Psoas muscle (tissue), 8 donors: Measurements from ENCODE around the gene GOLGA8A. TPM values are rescaled to one million over a fixed set of nuclear protein-coding genes. Genes with fewer than 3 reads are reported as not detected.

Experiments used
- ATAC-seq, 4 donors: fragments of 200-7000 bp; cut with Tn5 transposase; one replicate each; pipeline ENCODE4 v1.9.1; 2020; ENCODE audit warnings: moderate library complexity in 3 of 4, mild to moderate bottlenecking in 2 of 4
- DNase-seq, 2 donors: peaks; one replicate each; pipeline ENCODE4 v3.0.0-alpha.2; 2020
- H3K27ac ChIP-seq: fragments of 200-600 bp; one replicate; pipeline ENCODE4 v1.8.0; 2022
- H3K27me3 ChIP-seq, 3 donors: fragments of 200-600 bp in 1 of 3; one replicate each; pipeline versions ENCODE4 v1.6.1 to v1.8.0; 2013 to 2022; ENCODE audit warnings: low read length in 2 of 3, mild to moderate bottlenecking in 2 of 3, moderate library complexity in 1 of 3; ENCODE audit not compliant: insufficient read depth in 3 of 3
- H3K36me3 ChIP-seq, 2 donors: fragments of 200-600 bp in 1 of 2; one replicate each; pipeline versions ENCODE4 v1.6.1 to v1.8.0; 2013 to 2022; ENCODE audit warnings: low read depth in 1 of 2, mild to moderate bottlenecking in 1 of 2, moderate library complexity in 1 of 2; ENCODE audit not compliant: insufficient read depth in 1 of 2
- H3K4me1 ChIP-seq: fragments of 200-600 bp; one replicate; pipeline ENCODE4 v1.8.0; 2022
- H3K4me3 ChIP-seq: fragments of 200-600 bp; one replicate; pipeline ENCODE4 v1.8.0; 2022; ENCODE audit warnings: mild to moderate bottlenecking
- H3K9me3 ChIP-seq: fragments of 200-600 bp; one replicate; pipeline ENCODE4 v1.8.0; 2022
- WGBS, 3 donors: extraction: QIAGEN DNeasy Blood & Tissue Kit; methylation state at CpG; one replicate each; pipeline versions ENCODE4 v1.1.6 to v1.1.7; 2013; 5-methylcytosine and 5-hydroxymethylcytosine counted together
- intact Hi-C, 2 donors: fragments of 100-400 bp; cut with DNase I; formaldehyde crosslinking; loops; one replicate each; pipeline versions ENCODE4 v1.11.0 to v1.14.2; 2022
- long read RNA-seq, 2 donors: library from polyadenylated mRNA; unstranded; transcript quantifications; one replicate each; pipeline ENCODE4 v2.0.0, GENCODE V29; 2021
- polyA plus RNA-seq, 3 donors: library from polyadenylated mRNA; stranded (reverse); fragments of 200-250 nt; gene quantifications; one replicate each; pipeline ENCODE4 v1.2.3, GENCODE V29; 2013
- total RNA-seq, 4 donors: library from RNA; stranded (reverse); fragmentation: NEBNext Ultra II Directional in 2 of 4; extraction: Animal tissue kit (Norgen Biotek cat#: 25700) in 2 of 4; gene quantifications; one replicate each; pipeline versions ENCODE4 v1.2.1 to v1.2.4, GENCODE V29; 2021 to 2023
- TF ChIP-seq, protein P1 (sequence below): fragments of 200-600 bp; IDR thresholded peaks from one replicate; pipeline ENCODE4 v1.8.0; 2022; ENCODE audit warnings: antibody characterized with exemption
- donor health status: healthy with polysubstance abuse.
- donor health status: DM: no; HTN: no; CAD: no; lungs with moderate emphysema.
- donor health status: Bipolar disorder and iron deficiency.
- donor health status: healthy.
- donor health status: DM: yes; HTN: yes; CAD: no.
- donor health status: DM: no; HTN: no; CAD: no.
- donor health status: DM: no; HTN: no; CAD: no.
- donor health status: DM: yes; HTN: yes; CAD: no.

GOLGA8A gene, protein sequence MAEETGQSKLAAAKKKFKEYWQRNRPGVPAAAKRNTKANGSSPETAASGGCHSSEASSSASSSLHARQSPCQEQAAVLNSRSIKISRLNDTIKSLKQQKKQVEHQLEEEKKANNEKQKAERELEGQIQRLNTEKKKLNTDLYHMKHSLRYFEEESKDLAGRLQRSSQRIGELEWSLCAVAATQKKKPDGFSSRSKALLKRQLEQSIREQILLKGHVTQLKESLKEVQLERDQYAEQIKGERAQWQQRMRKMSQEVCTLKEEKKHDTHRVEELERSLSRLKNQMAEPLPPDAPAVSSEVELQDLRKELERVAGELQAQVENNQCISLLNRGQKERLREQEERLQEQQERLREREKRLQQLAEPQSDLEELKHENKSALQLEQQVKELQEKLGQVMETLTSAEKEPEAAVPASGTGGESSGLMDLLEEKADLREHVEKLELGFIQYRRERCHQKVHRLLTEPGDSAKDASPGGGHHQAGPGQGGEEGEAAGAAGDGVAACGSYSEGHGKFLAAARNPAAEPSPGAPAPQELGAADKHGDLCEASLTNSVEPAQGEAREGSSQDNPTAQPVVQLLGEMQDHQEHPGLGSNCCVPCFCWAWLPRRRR
- 10 to 100 TPM in 1 of 4 donors, 1 to 10 TPM in 3; 5.3 to 17.8 (median 7.0) TPM for total RNA-seq
- 10 to 100 TPM in 1 of 3 donors, 1 to 10 TPM in 2; 3.5 to 12.2 (median 6.8) TPM for polyA plus RNA-seq
- long read RNA-seq, donor 1, partial matches to known transcripts, result 3 of 4 reads
- long read RNA-seq, donor 1, other reads (novel, unspliced or antisense), result 1 of 4 reads
- long read RNA-seq, donor 2, partial matches to known transcripts, result 8 of 17 reads
- long read RNA-seq, donor 2, other reads (novel, unspliced or antisense), result 9 of 17 reads

DNA sequence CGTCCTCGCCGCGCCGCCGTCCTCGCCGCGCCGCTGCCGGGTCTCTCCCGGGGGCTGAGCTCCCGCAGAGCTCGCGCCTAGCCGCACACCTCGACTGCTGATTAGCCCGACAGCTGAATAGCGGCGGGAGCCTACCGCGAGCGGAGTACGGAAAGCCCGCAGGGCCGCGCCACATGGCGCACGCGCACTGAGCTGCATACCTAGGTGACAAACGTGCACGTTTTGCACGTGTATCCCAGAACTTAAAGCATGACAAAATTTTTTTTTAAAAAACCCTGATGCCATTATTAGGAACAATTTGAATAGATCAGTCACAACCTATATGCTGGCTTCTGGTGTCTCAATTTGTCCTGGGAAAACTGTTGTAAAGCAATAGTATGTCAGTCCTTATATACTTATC, at the start of gene GOLGA8A:
Gene GOLGA8A, minus strand, starts transcription at position 122 of the 400 bp plus-strand sequence. CDS start 48,117 bp downstream, outside the sequence.
- Histone ChIP-seq H3K27me3 (no peaks in the 10 kb centered on the region), H3K9me3 (no peaks in the 10 kb centered on the region), H3K36me3 (no peaks in the 10 kb centered on the region), H3K4me1 (peaks cover 13% of the 10 kb centered on the region), H3K4me3 (peak within 1 kb of the TSS; percentile 70), H3K27ac (peak within 1 kb of the TSS; percentile 60)
- intact Hi-C loops, result no loop called here
- 0 to 5% (median 2%) methylated on average over 32 of the region's 33 CpGs for WGBS, 3 donors
- TF ChIP-seq, protein P1, sequence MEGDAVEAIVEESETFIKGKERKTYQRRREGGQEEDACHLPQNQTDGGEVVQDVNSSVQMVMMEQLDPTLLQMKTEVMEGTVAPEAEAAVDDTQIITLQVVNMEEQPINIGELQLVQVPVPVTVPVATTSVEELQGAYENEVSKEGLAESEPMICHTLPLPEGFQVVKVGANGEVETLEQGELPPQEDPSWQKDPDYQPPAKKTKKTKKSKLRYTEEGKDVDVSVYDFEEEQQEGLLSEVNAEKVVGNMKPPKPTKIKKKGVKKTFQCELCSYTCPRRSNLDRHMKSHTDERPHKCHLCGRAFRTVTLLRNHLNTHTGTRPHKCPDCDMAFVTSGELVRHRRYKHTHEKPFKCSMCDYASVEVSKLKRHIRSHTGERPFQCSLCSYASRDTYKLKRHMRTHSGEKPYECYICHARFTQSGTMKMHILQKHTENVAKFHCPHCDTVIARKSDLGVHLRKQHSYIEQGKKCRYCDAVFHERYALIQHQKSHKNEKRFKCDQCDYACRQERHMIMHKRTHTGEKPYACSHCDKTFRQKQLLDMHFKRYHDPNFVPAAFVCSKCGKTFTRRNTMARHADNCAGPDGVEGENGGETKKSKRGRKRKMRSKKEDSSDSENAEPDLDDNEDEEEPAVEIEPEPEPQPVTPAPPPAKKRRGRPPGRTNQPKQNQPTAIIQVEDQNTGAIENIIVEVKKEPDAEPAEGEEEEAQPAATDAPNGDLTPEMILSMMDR, result no peak
- ATAC-seq (peak; percentile 70 to 90 (median 78)), DNase-seq (peak; percentile 66 to 84)

DNA sequence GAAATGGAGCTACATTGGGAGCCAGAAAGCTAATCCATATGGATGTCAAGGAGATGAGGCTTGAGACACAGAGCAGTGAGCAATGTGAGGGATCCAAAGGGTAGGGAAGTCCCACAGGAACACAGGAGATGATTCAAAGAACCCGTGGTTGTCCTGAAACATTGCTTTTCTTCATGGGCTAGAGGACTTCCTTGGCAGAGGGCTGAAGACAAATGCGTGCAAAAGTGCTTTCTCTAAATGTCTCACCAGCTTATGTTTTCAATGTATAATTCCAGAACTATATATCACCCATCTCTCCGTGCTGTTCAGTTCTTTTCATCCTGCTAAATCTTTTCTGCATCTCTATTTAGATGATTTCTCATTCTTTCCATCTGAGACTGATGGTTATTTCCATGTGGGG, 46.0 kb upstream of the GOLGA8A start:
- TF ChIP-seq, protein P1, result no peak
- ATAC-seq (no peak), DNase-seq (no peak)
- 78 to 79% (median 79%) methylated on average over 3 of the region's 3 CpGs for WGBS, 3 donors
- no peak overlapping the region for H3K27ac ChIP-seq
- no peaks in the 10 kb centered on the region for H3K4me1 ChIP-seq
- H3K27me3 ChIP-seq, result no peaks in the 10 kb centered on the region
- intact Hi-C loops, result no loop called here
- no peaks in the 10 kb centered on the region for H3K9me3 ChIP-seq
- no peaks in the 10 kb centered on the region for H3K36me3 ChIP-seq
- H3K4me3 ChIP-seq, result no peak overlapping the region

DNA sequence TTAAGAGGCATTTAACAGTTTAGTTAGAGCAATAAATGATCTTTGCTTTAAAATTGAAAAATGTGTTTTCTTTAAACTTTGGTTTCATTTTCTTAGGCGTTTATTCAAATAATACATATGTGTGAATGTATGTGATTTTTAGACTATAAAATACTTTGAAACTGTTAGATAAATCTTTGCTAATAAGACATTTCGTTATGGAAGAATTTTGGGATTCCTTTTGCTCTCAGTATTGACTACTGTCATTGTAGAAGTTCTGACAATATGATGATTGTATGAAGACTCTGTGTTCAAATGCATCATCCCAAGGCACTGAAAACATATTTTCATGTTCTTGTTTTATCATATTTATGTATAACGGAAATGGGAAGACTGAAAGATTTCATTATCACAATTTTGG, 43.8 kb upstream of the GOLGA8A start:
- Histone ChIP-seq H3K4me1 (no peaks in the 10 kb centered on the region), H3K27me3 (no peaks in the 10 kb centered on the region), H3K36me3 (no peaks in the 10 kb centered on the region), H3K9me3 (no peaks in the 10 kb centered on the region), H3K27ac (no peak overlapping the region), H3K4me3 (no peak overlapping the region)
- TF ChIP-seq, protein P1, result no peak
- intact Hi-C loops, result no loop called here
- WGBS, 3 donors, result 68 to 86% (median 72%) methylated on average over 3 of the region's 3 CpGs
- DNase-seq (no peak), ATAC-seq (no peak)

DNA sequence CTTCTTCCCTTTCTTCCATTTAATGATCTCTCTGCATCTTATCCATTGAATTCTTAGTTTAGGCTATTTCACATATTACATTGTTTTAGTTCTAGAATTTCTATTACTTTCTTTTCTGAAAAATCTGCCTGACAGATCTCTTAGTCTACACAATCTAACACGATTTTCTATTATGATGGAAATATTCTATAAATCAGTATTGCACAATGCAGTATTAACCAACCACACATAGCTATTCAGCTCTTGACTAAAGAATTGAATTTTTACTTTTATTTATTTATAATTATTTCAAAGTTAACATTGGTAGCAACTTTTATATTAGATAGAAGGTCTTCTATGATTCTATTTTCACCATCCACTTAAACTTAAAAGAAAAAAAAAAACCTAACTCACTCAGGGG, 36.2 kb upstream of the GOLGA8A start:
- DNase-seq (no peak), ATAC-seq (no peak)
- intact Hi-C loops, result no loop called here
- Histone ChIP-seq H3K27me3 (no peaks in the 10 kb centered on the region), H3K4me3 (no peak overlapping the region), H3K27ac (no peak overlapping the region), H3K9me3 (no peaks in the 10 kb centered on the region), H3K4me1 (no peaks in the 10 kb centered on the region), H3K36me3 (no peaks in the 10 kb centered on the region)
- TF ChIP-seq, protein P1, result no peak
- 52 to 61% (median 58%) methylated on average over 1 of the region's 1 CpG for WGBS, 3 donors
